K562 (cell line): ENCODE measurements around the gene DYRK1A. TPM values are rescaled to one million over a fixed set of nuclear protein-coding genes. Genes with fewer than 3 reads are reported as not detected.

ENCODE experiments used
- ATAC-seq: fragments of 200-7000 bp; cut with Tn5 transposase; 3 replicates; pipeline ENCODE4 v1.9.1; 2020; ENCODE audit warnings: moderate library complexity
- BruUV-seq: library from RNA; stranded (reverse); fragments of 400-500 nt; replicated peaks from 2 replicates; lab custom pipeline; 2021; lab: Mats Ljungman, UMichigan
- CTCF ChIA-PET: fragments of 300-600 bp; formaldehyde crosslinking; extraction: SDS; loops from one replicate; lab custom pipeline; 2021; ENCODE audit warnings: low intra/inter-chr PET ratio; lab: Yijun Ruan, JAX
- POLR2A ChIA-PET: fragments of 300-600, 350-650 bp; sonication (Branson Sonifier 250); formaldehyde crosslinking; extraction: SDS; loops from one replicate; lab custom pipeline; 2021; ENCODE audit warnings: antibody characterized with exemption, inconsistent platforms; lab: Yijun Ruan, JAX
- DNase-seq, 4 experiments: peaks; one replicate each; pipeline versions ENCODE4 v3.0.0 to v3.0.0-alpha.2; 2011 to 2018; ENCODE audit warnings: low spot score in 3 of 4, mixed read lengths in 3 of 4; ENCODE audit errors: extremely low read depth in 1 of 4
- FAIRE-seq: peaks from 2 replicates; lab custom pipeline; 2011; peaks lifted over from hg19 to GRCh38; lab: Jason Lieb, UNC
- H2AFZ ChIP-seq: 2 replicates; pipeline ENCODE4 v1.6.0; 2011; ENCODE audit warnings: low read depth, low read length, control low read depth, inconsistent platforms
- H3K27ac ChIP-seq: fragments of 200-600 bp; 3 replicates; pipeline ENCODE4 v1.8.0; 2011; ENCODE audit warnings: low read depth, mild to moderate bottlenecking, control low read depth, inconsistent platforms, low read length, moderate library complexity, mixed read lengths; ENCODE audit errors: extremely low read depth
- H3K27me3 ChIP-seq, 2 experiments: fragments of 300-600 bp in 1 of 2; 2 replicates in 1 of 2; 3 replicates in 1 of 2; pipeline versions ENCODE4 v1.6.0 to v1.8.0; 2011; ENCODE audit warnings: inconsistent platforms in 2 of 2, low read length in 2 of 2, mild to moderate bottlenecking in 1 of 2, mixed read lengths in 1 of 2, moderate library complexity in 1 of 2; ENCODE audit not compliant: control insufficient read depth in 2 of 2, insufficient read depth in 2 of 2
- H3K36me3 ChIP-seq: fragments of 300-600 bp; 3 replicates; pipeline ENCODE4 v1.8.0; 2011; ENCODE audit warnings: mild to moderate bottlenecking, low read length, inconsistent platforms; ENCODE audit not compliant: control insufficient read depth, insufficient read depth
- H3K4me1 ChIP-seq, 2 experiments: fragments of 200-600 bp in 1 of 2; replicated peaks in 1 of 2; 2 replicates in 1 of 2; 3 replicates in 1 of 2; pipeline versions ENCODE4 v1.5.1 to v1.8.0; 2011; ENCODE audit warnings: inconsistent platforms in 2 of 2, low read length in 2 of 2, mild to moderate bottlenecking in 1 of 2, mixed read lengths in 1 of 2, moderate library complexity in 1 of 2; ENCODE audit not compliant: control insufficient read depth in 2 of 2, insufficient read depth in 2 of 2
- H3K4me2 ChIP-seq: 2 replicates; pipeline ENCODE4 v1.6.1; 2011; ENCODE audit warnings: low read length, control low read depth, inconsistent platforms, mixed read lengths; ENCODE audit not compliant: insufficient read depth
- H3K4me3 ChIP-seq: fragments of 200-600 bp; sonication (generic), shearing (Covaris generic); 2 replicates; pipeline ENCODE4 v1.5.1; 2016; ENCODE audit warnings: control low read depth, inconsistent platforms
- H3K79me2 ChIP-seq: fragments of 200-600 bp; 3 replicates; pipeline ENCODE4 v1.8.0; 2011; ENCODE audit warnings: low read length, inconsistent platforms; ENCODE audit not compliant: control insufficient read depth, insufficient read depth
- H3K9ac ChIP-seq, 2 experiments: 2 replicates each; pipeline versions ENCODE4 v1.6.0 to v1.6.1; 2011; ENCODE audit warnings: low read depth in 2 of 2, low read length in 2 of 2, control low read depth in 1 of 2, inconsistent platforms in 1 of 2, mild to moderate bottlenecking in 1 of 2, mixed read lengths in 1 of 2; ENCODE audit not compliant: insufficient read depth in 1 of 2
- H3K9me1 ChIP-seq: one replicate; pipeline ENCODE4 v1.6.0; 2011; ENCODE audit warnings: inconsistent platforms, mild to moderate bottlenecking, low read length, moderate library complexity; ENCODE audit not compliant: control insufficient read depth, insufficient read depth
- H3K9me3 ChIP-seq: replicated peaks from 2 replicates; pipeline ENCODE4 v1.5.1; 2011; ENCODE audit warnings: low read depth, low read length, inconsistent platforms; ENCODE audit not compliant: control insufficient read depth, insufficient read depth
- H4K20me1 ChIP-seq: replicated peaks from 2 replicates; pipeline ENCODE4 v1.6.1; 2011; ENCODE audit warnings: low read length, inconsistent platforms, mixed read lengths; ENCODE audit not compliant: control insufficient read depth, insufficient read depth
- EHMT2 ChIP-seq: fragments of 450-650 bp; IDR thresholded peaks from 2 replicates; pipeline ENCODE4 v1.6.1; 2018; ENCODE audit warnings: antibody characterized with exemption
- SIRT6 ChIP-seq: IDR thresholded peaks from one replicate; pipeline ENCODE4 v1.6.1; 2012; ENCODE audit warnings: low read depth, mild to moderate bottlenecking, control low read depth, inconsistent platforms, low read length, moderate library complexity
- ZNF12 ChIP-seq: sonication (generic); formaldehyde crosslinking; IDR thresholded peaks from 2 replicates; pipeline ENCODE4 v1.4.0; 2020; ENCODE audit warnings: mild to moderate bottlenecking, missing genetic modification reagents
- WGBS: fragments of 100-300 bp; shearing (Covaris generic); methylation state at CpG from one replicate; pipeline ENCODE4 v1.1.6; 2016; ENCODE audit warnings: low coverage, mixed read lengths; ENCODE audit not compliant: insufficient coverage; ENCODE audit errors: missing lambda C conversion rate; 5-methylcytosine and 5-hydroxymethylcytosine counted together
- in situ Hi-C: fragments of 300-500 bp; cut with MboI; formaldehyde crosslinking; loops from 4 replicates; pipeline ENCODE4 v1.15.0; 2018; ENCODE audit warnings: inconsistent platforms, mixed read lengths
- intact Hi-C: fragments of 100-400 bp; cut with micrococcal nuclease; formaldehyde crosslinking; loops from 2 replicates; pipeline ENCODE4 v1.14.2; 2022
- polyA plus RNA-seq, 8 experiments: library from polyadenylated mRNA; depleted of rRNA in 4 of 8; stranded (reverse) in 5 of 8; unstranded in 3 of 8; fragments of >200 nt; fragmentation: Nextera tagmentation in 2 of 8; fragmentation: Illumina TruSeq in 1 of 8; extraction: Ambion mirVana in 2 of 8; extraction: Trizol in 1 of 8; gene quantifications; 2 replicates each; pipeline versions ENCODE4 v1.2.1 to v1.2.3, GENCODE V29; 2011 to 2014; ENCODE audit warnings: inconsistent platforms in 1 of 8, missing spikeins in 1 of 8
- total RNA-seq, 7 experiments: library from RNA; depleted of rRNA in 6 of 7; stranded (reverse); fragments of >200 nt in 6 of 7; fragmentation: Illumina TruSeq in 2 of 7; extraction: Trizol in 2 of 7; gene quantifications; 2 replicates each; pipeline versions ENCODE4 v1.2.1 to v1.2.3, GENCODE V29; 2011 to 2021; ENCODE audit warnings: low replicate concordance in 1 of 7
- TF ChIP-seq, protein P1 (sequence below): fragments of 450-650 bp; IDR thresholded peaks from 2 replicates; pipeline ENCODE4 v1.6.1; 2016; ENCODE audit warnings: low read depth

Gene DYRK1A
- total and polyA plus RNA-seq, 9 of the 15 experiments (the other 6 are each of a cell fraction or from before 2014, with no cell fraction given), result 3.7 to 64.8 (median 42.3) TPM

DNA sequence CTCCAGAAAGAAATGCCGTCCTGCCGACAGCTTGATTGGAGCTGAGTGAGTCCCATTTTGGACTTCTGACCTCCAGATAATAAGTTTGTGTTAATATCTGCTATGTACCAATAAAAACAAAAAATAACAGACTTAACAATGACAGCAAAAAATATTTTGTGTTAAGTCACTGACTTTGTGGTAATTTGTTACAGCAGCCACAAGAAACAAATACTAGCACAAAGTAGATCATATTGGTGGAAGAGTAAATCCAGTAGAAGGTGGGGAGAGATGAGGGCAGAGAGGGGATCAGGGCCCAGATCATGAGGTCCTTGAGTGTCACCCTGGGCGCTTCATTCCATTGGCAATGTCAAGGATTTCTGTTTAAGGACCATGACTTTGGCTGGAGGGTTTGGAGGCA, 168.6 kb downstream of the DYRK1A start:
- no TSS peak for BruUV-seq
- WGBS, result 69% methylated on average over 3 of the region's 3 CpGs
- H2AFZ ChIP-seq, result no peak overlapping the region

GRCh38 chr21:37535672-37536071, 169.1 kb downstream of the DYRK1A start:
- in situ Hi-C loops, result no loop called here
- H3K27me3 ChIP-seq, result no peaks in the 10 kb centered on the region
- ChIA-PET CTCF (no interaction called here), POLR2A (interaction anchor here (0.8 to 1.9 kb wide), 4 partner anchors 11 to 19 kb away, joined by 3 to 6 read pairs (median 4); no protein-coding TSS in a partner anchor)
- H3K36me3 ChIP-seq, result no peaks in the 10 kb centered on the region
- no peaks in the 10 kb centered on the region for H3K79me2 ChIP-seq
- no TSS peak for BruUV-seq
- intact Hi-C loops, result no loop called here
- H3K9me3 ChIP-seq, result peaks cover 10% of the 10 kb centered on the region
- H2AFZ ChIP-seq, result no peak overlapping the region
- FAIRE-seq (no peak), ATAC-seq (no peak), DNase-seq (no peak)
- no peak overlapping the region for H3K9ac ChIP-seq
- H3K4me1 ChIP-seq, result peaks cover 17 to 24% of the 10 kb centered on the region in 2 experiments
- H3K4me2 ChIP-seq, result no peak overlapping the region
- no peak overlapping the region for H3K4me3 ChIP-seq
- no peak for TF ChIP-seq EHMT2
- TF ChIP-seq, protein P1, sequence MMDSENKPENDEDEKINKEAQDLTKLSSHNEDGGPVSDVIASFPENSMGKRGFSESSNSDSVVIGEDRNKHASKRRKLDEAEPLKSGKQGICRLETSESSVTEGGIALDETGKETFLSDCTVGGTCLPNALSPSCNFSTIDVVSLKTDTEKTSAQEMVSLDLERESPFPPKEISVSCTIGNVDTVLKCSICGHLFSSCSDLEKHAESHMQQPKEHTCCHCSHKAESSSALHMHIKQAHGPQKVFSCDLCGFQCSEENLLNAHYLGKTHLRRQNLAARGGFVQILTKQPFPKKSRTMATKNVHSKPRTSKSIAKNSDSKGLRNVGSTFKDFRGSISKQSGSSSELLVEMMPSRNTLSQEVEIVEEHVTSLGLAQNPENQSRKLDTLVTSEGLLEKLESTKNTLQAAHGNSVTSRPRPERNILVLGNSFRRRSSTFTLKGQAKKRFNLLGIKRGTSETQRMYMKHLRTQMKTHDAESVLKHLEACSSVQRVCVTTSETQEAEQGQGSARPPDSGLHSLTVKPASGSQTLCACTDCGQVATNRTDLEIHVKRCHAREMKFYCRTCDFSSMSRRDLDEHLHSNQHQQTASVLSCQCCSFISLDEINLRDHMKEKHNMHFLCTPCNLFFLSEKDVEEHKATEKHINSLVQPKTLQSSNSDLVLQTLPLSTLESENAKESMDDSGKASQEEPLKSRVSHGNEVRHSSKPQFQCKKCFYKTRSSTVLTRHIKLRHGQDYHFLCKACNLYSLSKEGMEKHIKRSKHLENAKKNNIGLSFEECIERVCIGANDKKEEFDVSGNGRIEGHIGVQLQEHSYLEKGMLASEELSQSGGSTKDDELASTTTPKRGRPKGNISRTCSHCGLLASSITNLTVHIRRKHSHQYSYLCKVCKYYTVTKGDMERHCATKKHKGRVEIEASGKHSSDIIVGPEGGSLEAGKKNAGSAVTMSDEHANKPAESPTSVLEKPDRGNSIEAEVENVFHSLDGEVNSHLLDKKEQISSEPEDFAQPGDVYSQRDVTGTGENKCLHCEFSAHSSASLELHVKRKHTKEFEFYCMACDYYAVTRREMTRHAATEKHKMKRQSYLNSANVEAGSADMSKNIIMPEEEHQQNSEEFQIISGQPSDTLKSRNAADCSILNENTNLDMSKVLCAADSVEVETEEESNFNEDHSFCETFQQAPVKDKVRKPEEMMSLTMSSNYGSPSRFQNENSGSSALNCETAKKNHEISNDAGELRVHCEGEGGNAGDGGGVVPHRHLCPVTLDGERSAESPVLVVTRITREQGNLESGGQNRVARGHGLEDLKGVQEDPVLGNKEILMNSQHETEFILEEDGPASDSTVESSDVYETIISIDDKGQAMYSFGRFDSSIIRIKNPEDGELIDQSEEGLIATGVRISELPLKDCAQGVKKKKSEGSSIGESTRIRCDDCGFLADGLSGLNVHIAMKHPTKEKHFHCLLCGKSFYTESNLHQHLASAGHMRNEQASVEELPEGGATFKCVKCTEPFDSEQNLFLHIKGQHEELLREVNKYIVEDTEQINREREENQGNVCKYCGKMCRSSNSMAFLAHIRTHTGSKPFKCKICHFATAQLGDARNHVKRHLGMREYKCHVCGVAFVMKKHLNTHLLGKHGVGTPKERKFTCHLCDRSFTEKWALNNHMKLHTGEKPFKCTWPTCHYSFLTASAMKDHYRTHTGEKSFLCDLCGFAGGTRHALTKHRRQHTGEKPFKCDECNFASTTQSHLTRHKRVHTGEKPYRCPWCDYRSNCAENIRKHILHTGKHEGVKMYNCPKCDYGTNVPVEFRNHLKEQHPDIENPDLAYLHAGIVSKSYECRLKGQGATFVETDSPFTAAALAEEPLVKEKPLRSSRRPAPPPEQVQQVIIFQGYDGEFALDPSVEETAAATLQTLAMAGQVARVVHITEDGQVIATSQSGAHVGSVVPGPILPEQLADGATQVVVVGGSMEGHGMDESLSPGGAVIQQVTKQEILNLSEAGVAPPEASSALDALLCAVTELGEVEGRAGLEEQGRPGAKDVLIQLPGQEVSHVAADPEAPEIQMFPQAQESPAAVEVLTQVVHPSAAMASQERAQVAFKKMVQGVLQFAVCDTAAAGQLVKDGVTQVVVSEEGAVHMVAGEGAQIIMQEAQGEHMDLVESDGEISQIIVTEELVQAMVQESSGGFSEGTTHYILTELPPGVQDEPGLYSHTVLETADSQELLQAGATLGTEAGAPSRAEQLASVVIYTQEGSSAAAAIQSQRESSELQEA, result no peak
- WGBS, result 79% methylated on average over 7 of the region's 7 CpGs
- H4K20me1 ChIP-seq, result no peaks in the 10 kb centered on the region
- no peak overlapping the region for H3K27ac ChIP-seq
- H3K9me1 ChIP-seq, result no peaks in the 10 kb centered on the region

More for the DNA sequence above, 168.6 kb downstream of the DYRK1A start:
- no peaks in the 10 kb centered on the region for H3K36me3 ChIP-seq
- no peak overlapping the region for H3K27ac ChIP-seq
- H3K4me3 ChIP-seq, result no peak overlapping the region
- no peak overlapping the region for H3K9ac ChIP-seq
- H4K20me1 ChIP-seq, result no peaks in the 10 kb centered on the region
- H3K79me2 ChIP-seq, result no peaks in the 10 kb centered on the region
- intact Hi-C loops (no loop called here), in situ Hi-C loops (no loop called here)
- no peaks in the 10 kb centered on the region for H3K9me1 ChIP-seq
- no peaks in the 10 kb centered on the region for H3K27me3 ChIP-seq
- ATAC-seq (no peak), DNase-seq (no peak), FAIRE-seq (no peak)
- CTCF ChIA-PET, result no interaction called here
- peaks cover 10% of the 10 kb centered on the region for H3K9me3 ChIP-seq
- no peak overlapping the region for H3K4me2 ChIP-seq
- TF ChIP-seq ZNF12 (peak; percentile 93), SIRT6 (no peak)
- POLR2A ChIA-PET, result interaction anchor here (0.7 to 1.9 kb wide), 4 partner anchors 10 to 20 kb away, joined by 3 to 7 read pairs (median 6); no protein-coding TSS in a partner anchor
- peaks cover 17 to 24% of the 10 kb centered on the region in 2 experiments for H3K4me1 ChIP-seq
